H1 (cell line): ENCODE results near the gene C2CD2L. TPM values are rescaled to one million over a fixed set of nuclear protein-coding genes. Genes with fewer than 3 reads are reported as not detected.

Experiments
- CTCF ChIA-PET: fragments of 300-600 bp; sonication (Branson Sonifier 250); formaldehyde crosslinking; loops from one replicate; lab custom pipeline; 2021; ENCODE audit not compliant: partially characterized antibody; lab: Charles Lee
- POLR2A ChIA-PET: fragments of 300-600 bp; sonication (Branson Sonifier 250); formaldehyde crosslinking; loops from one replicate; lab custom pipeline; 2021; ENCODE audit warnings: inconsistent platforms; ENCODE audit not compliant: partially characterized antibody; lab: Charles Lee
- DNase-seq, 2 experiments: peaks; one replicate each; pipeline versions ENCODE4 v3.0.0 to v3.0.0-alpha.2; 2010 to 2022; ENCODE audit warnings: low spot score in 2 of 2, low read depth in 1 of 2, mixed read lengths in 1 of 2
- FAIRE-seq: peaks from 2 replicates; lab custom pipeline; 2011; peaks lifted over from hg19 to GRCh38; lab: Jason Lieb, UNC
- H2AFZ ChIP-seq: 2 replicates; pipeline ENCODE4 v1.8.1; 2012; ENCODE audit warnings: low read length, inconsistent platforms
- H2AK5ac ChIP-seq: 2 replicates; pipeline ENCODE4 v1.6.1; 2013; ENCODE audit warnings: low read depth, low read length
- H2BK120ac ChIP-seq: replicated peaks from 2 replicates; pipeline ENCODE3; 2013; ENCODE audit warnings: low read depth, low read length, inconsistent platforms
- H2BK12ac ChIP-seq: 2 replicates; pipeline ENCODE4 v1.6.1; 2013; ENCODE audit warnings: low read depth, low read length
- H2BK15ac ChIP-seq: 2 replicates; pipeline ENCODE4 v1.6.1; 2013; ENCODE audit warnings: low read length
- H2BK20ac ChIP-seq: 2 replicates; pipeline ENCODE4 v1.6.1; 2013; ENCODE audit warnings: low read length
- H2BK5ac ChIP-seq: 2 replicates; pipeline ENCODE4 v1.6.1; 2013; ENCODE audit warnings: low read depth, low read length
- H3K14ac ChIP-seq: 2 replicates; pipeline ENCODE4 v1.6.1; 2013; ENCODE audit warnings: inconsistent platforms; ENCODE audit not compliant: insufficient read length
- H3K18ac ChIP-seq: 2 replicates; pipeline ENCODE4 v1.6.1; 2013; ENCODE audit warnings: low read length; ENCODE audit errors: extremely low read depth
- H3K23ac ChIP-seq: 2 replicates; pipeline ENCODE4 v1.6.1; 2013; ENCODE audit warnings: inconsistent platforms; ENCODE audit not compliant: insufficient read length
- H3K23me2 ChIP-seq: 2 replicates; pipeline ENCODE4 v1.6.1; 2013; ENCODE audit warnings: low read depth, low read length
- H3K27ac ChIP-seq: 2 replicates; pipeline ENCODE4 v1.6.1; 2011; ENCODE audit warnings: low read depth, low read length, inconsistent platforms
- H3K27me3 ChIP-seq, 4 experiments: replicated peaks in 1 of 4; 1 replicate in 1 of 4; 2 replicates in 3 of 4; pipeline versions ENCODE4 v1.6.1 to v1.8.1; 2011 to 2013; ENCODE audit warnings: low read length in 3 of 4, mild to moderate bottlenecking in 3 of 4, inconsistent platforms in 2 of 4, mixed read lengths in 2 of 4, moderate library complexity in 1 of 4; ENCODE audit not compliant: control insufficient read depth in 3 of 4, insufficient read depth in 3 of 4; ENCODE audit errors: extremely low read depth in 1 of 4
- H3K36me3 ChIP-seq, 4 experiments: 2 replicates each; pipeline versions ENCODE4 v1.6.1 to v1.8.1; 2011 to 2013; ENCODE audit warnings: mild to moderate bottlenecking in 4 of 4, low read length in 3 of 4, moderate library complexity in 2 of 4, control low read depth in 1 of 4, inconsistent platforms in 1 of 4; ENCODE audit not compliant: insufficient read depth in 4 of 4, control insufficient read depth in 2 of 4
- H3K4ac ChIP-seq: replicated peaks from 2 replicates; pipeline ENCODE3; 2013; ENCODE audit warnings: low read length, low read depth, mixed read lengths, inconsistent platforms; ENCODE audit not compliant: insufficient read length
- H3K4me1 ChIP-seq, 4 experiments: replicated peaks in 1 of 4; 1 replicate in 1 of 4; 2 replicates in 3 of 4; pipeline versions ENCODE4 v1.6.1 to v1.8.1; 2011 to 2013; ENCODE audit warnings: low read length in 3 of 4, inconsistent platforms in 2 of 4, mixed read lengths in 1 of 4; ENCODE audit not compliant: insufficient read depth in 4 of 4, control insufficient read depth in 3 of 4
- H3K4me2 ChIP-seq, 2 experiments: 2 replicates each; pipeline versions ENCODE4 v1.6.1 to v1.8.1; 2011 to 2013; ENCODE audit warnings: low read depth in 2 of 2, low read length in 2 of 2, control low read depth in 1 of 2, inconsistent platforms in 1 of 2, mild to moderate bottlenecking in 1 of 2; ENCODE audit not compliant: insufficient read depth in 1 of 2
- H3K4me3 ChIP-seq, 4 experiments: fragments of 200-600, 300-600 bp in 1 of 4; sonication (generic), shearing (Covaris generic), sonication (Bioruptor Twin) in 1 of 4; 2 replicates each; pipeline versions ENCODE4 v1.5.1 to v1.8.1; 2011 to 2016; ENCODE audit warnings: low read length in 4 of 4, low read depth in 3 of 4, control low read depth in 2 of 4, inconsistent platforms in 2 of 4, mild to moderate bottlenecking in 2 of 4, mixed read lengths in 1 of 4, moderate library complexity in 1 of 4; ENCODE audit not compliant: insufficient read depth in 2 of 4; ENCODE audit errors: extremely low read depth in 1 of 4
- H3K56ac ChIP-seq: replicated peaks from 2 replicates; pipeline ENCODE3; 2013; ENCODE audit warnings: low read depth, mild to moderate bottlenecking, mixed read lengths, low read length, inconsistent platforms; ENCODE audit not compliant: insufficient read length
- H3K79me1 ChIP-seq: 2 replicates; pipeline ENCODE4 v1.6.1; 2013; ENCODE audit warnings: low read depth, low read length, control low read depth
- H3K79me2 ChIP-seq, 2 experiments: 2 replicates each; pipeline versions ENCODE4 v1.6.1 to v1.8.1; 2012 to 2013; ENCODE audit warnings: low read length in 2 of 2, mild to moderate bottlenecking in 2 of 2, inconsistent platforms in 1 of 2; ENCODE audit not compliant: insufficient read depth in 2 of 2, control insufficient read depth in 1 of 2
- H3K9ac ChIP-seq, 4 experiments: replicated peaks in 1 of 4; 1 replicate in 1 of 4; 2 replicates in 3 of 4; pipeline versions ENCODE4 v1.6.1 to v1.8.1; 2011 to 2013; ENCODE audit warnings: low read depth in 3 of 4, low read length in 3 of 4, control low read depth in 2 of 4, mild to moderate bottlenecking in 2 of 4, moderate library complexity in 2 of 4, inconsistent platforms in 1 of 4; ENCODE audit errors: extremely low read depth in 1 of 4
- H3K9me3 ChIP-seq, 2 experiments: 2 replicates each; pipeline versions ENCODE4 v1.6.1 to v1.8.1; 2012 to 2013; ENCODE audit warnings: mild to moderate bottlenecking in 2 of 2, moderate library complexity in 2 of 2, control low read depth in 1 of 2, inconsistent platforms in 1 of 2, low read depth in 1 of 2, low read length in 1 of 2, mixed read lengths in 1 of 2; ENCODE audit not compliant: insufficient read depth in 2 of 2
- H4K20me1 ChIP-seq, 2 experiments: replicated peaks in 1 of 2; 2 replicates each; pipeline versions ENCODE3 to v1.8.1; 2011 to 2013; ENCODE audit warnings: inconsistent platforms in 2 of 2, low read length in 2 of 2, mild to moderate bottlenecking in 1 of 2; ENCODE audit not compliant: insufficient read depth in 2 of 2, control insufficient read depth in 1 of 2
- H4K5ac ChIP-seq: 2 replicates; pipeline ENCODE4 v1.6.1; 2013; ENCODE audit warnings: low read length, low read depth, mixed read lengths, inconsistent platforms; ENCODE audit not compliant: insufficient read length
- H4K8ac ChIP-seq: 2 replicates; pipeline ENCODE4 v1.8.0; 2013; ENCODE audit warnings: mild to moderate bottlenecking, moderate library complexity, low read length, inconsistent platforms; ENCODE audit not compliant: insufficient read depth; ENCODE audit errors: extremely low read depth
- H4K91ac ChIP-seq: replicated peaks from 2 replicates; pipeline ENCODE3; 2013; ENCODE audit warnings: low read length, mixed read lengths, inconsistent platforms; ENCODE audit not compliant: insufficient read length
- KDM4A ChIP-seq: IDR thresholded peaks from one replicate; pipeline ENCODE4 v1.7.1; 2012; ENCODE audit warnings: low read depth, mild to moderate bottlenecking, moderate library complexity, low read length, inconsistent platforms; ENCODE audit not compliant: severe bottlenecking
- MAFK ChIP-seq: IDR thresholded peaks from 2 replicates; pipeline ENCODE4 v1.6.1; 2012; ENCODE audit warnings: low read depth, mild to moderate bottlenecking, improper control_type of control experiment, low read length
- SUZ12 ChIP-seq: fragments of 200-600 bp; sonication (generic); IDR thresholded peaks from 2 replicates; pipeline ENCODE4 v1.6.1; 2012; ENCODE audit warnings: mild to moderate bottlenecking, inconsistent platforms, low read length, moderate library complexity, mixed read lengths
- WGBS, 2 experiments: shearing (Covaris generic) in 1 of 2; methylation state at CpG; one replicate each; pipeline versions ENCODE4 v1.1.6 to v1.1.7; 2013 to 2015; ENCODE audit warnings: low lambda C conversion rate in 2 of 2, mixed read lengths in 2 of 2, inconsistent platforms in 1 of 2, low coverage in 1 of 2, missing lambda C conversion rate in 1 of 2; ENCODE audit not compliant: insufficient replicate concordance in 2 of 2, insufficient coverage in 1 of 2, insufficient read length in 1 of 2; ENCODE audit errors: extremely low coverage in 1 of 2, missing lambda C conversion rate in 1 of 2; 5-methylcytosine and 5-hydroxymethylcytosine counted together
- polyA plus RNA-seq, 7 experiments: library from polyadenylated mRNA; depleted of rRNA in 3 of 7; stranded (reverse) in 5 of 7; unstranded in 2 of 7; fragments of >200 nt in 5 of 7; fragments of 200-250 nt in 2 of 7; gene quantifications; 1 replicate in 5 of 7; 2 replicates in 1 of 7; 4 replicates in 1 of 7; pipeline versions ENCODE4 v1.2.1 to v1.2.3, GENCODE V29; 2011 to 2013; ENCODE audit warnings: missing spikeins in 2 of 7, mixed read lengths in 2 of 7
- total RNA-seq: library from RNA; stranded (reverse); fragmentation: NEBNext Ultra II Directional; extraction: Animal tissue kit (Norgen Biotek cat#: 25700); gene quantifications from 2 replicates; pipeline ENCODE4 v1.2.1, GENCODE V29; 2021

The C2CD2L gene
- total and polyA plus RNA-seq, 2 of the 8 experiments (the other 6 are each of a cell fraction or from before 2014, with no cell fraction given): 2.5 to 4.0 TPM

- FAIRE-seq: no peak
- WGBS, 2 experiments: 41% methylated on average over 7 of the region's 8 CpGs; no CpG with 5 or more reads in 1 of the 2 experiments
- no peak overlapping the region for H4K5ac ChIP-seq
- peaks cover under 1% of the 10 kb centered on the region; the same call in 1 of the 2 replicates for H3K79me1 ChIP-seq
- POLR2A ChIA-PET: interaction anchor here (0.7 to 10.6 kb wide), 6 partner anchors 10 to 208 kb away, joined by 4 to 139 read pairs (median 12); partner anchors contain the start of genes HINFP, HMBS, MCAM and VPS11
- no peaks in the 10 kb centered on the region for H3K79me2 ChIP-seq
- no peak overlapping the region for H4K91ac ChIP-seq
- H2AK5ac ChIP-seq: no peak overlapping the region
- no peak overlapping the region for H3K18ac ChIP-seq
- no peak overlapping the region for H2BK120ac ChIP-seq
- TF ChIP-seq KDM4A (no peak), SUZ12 (0 out of 2 replicates have a peak, but pooled peaks have one; percentile 36), MAFK (no peak)
- TF ChIP-seq, all 59 proteins: peak for 1
- H3K4me3 ChIP-seq: peak overlapping the region; percentile 71 to 83 (median 75)
- H2BK15ac ChIP-seq: no peak overlapping the region
- H3K4ac ChIP-seq: no peak overlapping the region
- H3K23me2 ChIP-seq: peaks cover 12% of the 10 kb centered on the region
- H3K36me3 ChIP-seq: no peaks in the 10 kb centered on the region; a peak in 1 of 8 replicates
- H2BK5ac ChIP-seq: no peak overlapping the region
- H2BK12ac ChIP-seq: no peak overlapping the region
- peak in 1 of 2 experiments; percentile 63 for DNase-seq
- no peak overlapping the region for H3K56ac ChIP-seq
- peaks cover 2 to 20% (median 15%) of the 10 kb centered on the region in 4 experiments for H3K27me3 ChIP-seq
- CTCF ChIA-PET: interaction anchor here (1.0 to 5.4 kb wide), 13 partner anchors 9 to 98 kb away, joined by 3 to 26 read pairs (median 6); partner anchors contain the start of genes ABCG4, CBL and HINFP
- no peak overlapping the region for H2AFZ ChIP-seq
- H3K23ac ChIP-seq: no peak overlapping the region
- no peak overlapping the region for H3K14ac ChIP-seq
- no peak overlapping the region for H4K8ac ChIP-seq
- H3K4me2 ChIP-seq: peak overlapping the region; percentile 88 to 97
- no peak overlapping the region for H3K9ac ChIP-seq
- H4K20me1 ChIP-seq: peaks cover 0 to 4% of the 10 kb centered on the region in 2 experiments
- H3K4me1 ChIP-seq: peaks cover 0 to 20% (median 5%) of the 10 kb centered on the region in 4 experiments; a peak in 5 of 7 replicates
- H3K9me3 ChIP-seq: no peaks in the 10 kb centered on the region
- no peak overlapping the region for H2BK20ac ChIP-seq
- no peak overlapping the region for H3K27ac ChIP-seq
These were observed 1.2 kb downstream of the C2CD2L start for GRCh38 chr11:119108146-119108856.
